Thyroid gland (tissue), 4 donors: ENCODE measurements around the gene SH3RF3. TPM values are rescaled to one million over a fixed set of nuclear protein-coding genes. Genes with fewer than 3 reads are reported as not detected.
A peak's percentile ranks its signal among the peaks of the same experiment; 100 is the strongest.

Source experiments
- DNase-seq, 2 donors: peaks; one replicate each; pipeline ENCODE4 v3.0.0-alpha.2; 2019
- H3K27ac ChIP-seq, 3 donors: fragments of 200-600 bp; sonication (generic); 1 replicate in 2 of 3; 2 replicates in 1 of 3; pipeline ENCODE4 v1.5.1; 2016 to 2019; ENCODE audit warnings: mild to moderate bottlenecking in 1 of 3, moderate library complexity in 1 of 3
- H3K27me3 ChIP-seq: fragments of 200-600 bp; sonication (generic); one replicate; pipeline ENCODE4 v1.5.1; 2019
- H3K36me3 ChIP-seq, 2 donors: fragments of 200-600 bp; sonication (generic); one replicate each; pipeline ENCODE4 v1.5.1; 2016 to 2019
- H3K4me1 ChIP-seq, 2 donors: fragments of 200-600 bp; sonication (generic); one replicate each; pipeline ENCODE4 v1.5.1; 2017 to 2019
- H3K4me3 ChIP-seq, 3 donors: fragments of 200-600 bp; sonication (generic); replicated peaks in 1 of 3; 1 replicate in 2 of 3; 2 replicates in 1 of 3; pipeline ENCODE4 v1.5.1; 2016; ENCODE audit warnings: mild to moderate bottlenecking in 1 of 3
- H3K9me3 ChIP-seq: fragments of 200-600 bp; sonication (generic); one replicate; pipeline ENCODE4 v1.5.1; 2017
- CTCF ChIP-seq, 6 experiments: fragments of 200-600 bp in 3 of 6; fragments of 450-650 bp in 3 of 6; sonication (generic) in 3 of 6; IDR thresholded peaks; one replicate each; pipeline ENCODE4 v1.5.1; 2016 to 2019; ENCODE audit warnings: antibody characterized with exemption in 6 of 6, mild to moderate bottlenecking in 2 of 6, inconsistent platforms in 1 of 6, moderate library complexity in 1 of 6
- POLR2A ChIP-seq, 2 donors: fragments of 450-650 bp; IDR thresholded peaks; one replicate each; pipeline ENCODE4 v1.6.1; 2017; ENCODE audit warnings: antibody characterized with exemption in 2 of 2, mild to moderate bottlenecking in 2 of 2, moderate library complexity in 1 of 2
- WGBS, 2 donors: methylation state at CpG; one replicate each; pipeline ENCODE4 v1.1.5; 2017; 5-methylcytosine and 5-hydroxymethylcytosine counted together
- intact Hi-C: fragments of 100-400 bp; cut with DNase I; formaldehyde crosslinking; loops from one replicate; pipeline ENCODE4 v1.15.1; 2023
- total RNA-seq, 4 donors: library from RNA; depleted of rRNA; stranded (reverse); fragments of >200 nt; gene quantifications; one replicate each; pipeline ENCODE4 v1.2.3, GENCODE V29; 2016

Gene SH3RF3
- total RNA-seq, 4 donors from 2014 or later, result 2.1 to 7.4 (median 2.8) TPM

GRCh38 chr2:109133746-109134145 is 4.7 kb downstream of the SH3RF3 start:
- Histone ChIP-seq H3K36me3 (no peaks in the 10 kb centered on the region), H3K4me3 (no peak overlapping the region), H3K9me3 (no peaks in the 10 kb centered on the region), H3K27me3 (no peaks in the 10 kb centered on the region), H3K27ac (no peak overlapping the region), H3K4me1 (peaks cover 0 to 14% of the 10 kb centered on the region in 2 donors)
- DNase-seq, result no peak
- WGBS, 2 donors, result 98 to 100% methylated on average over 3 of the region's 3 CpGs
- intact Hi-C loops, result no loop called here
- TF ChIP-seq POLR2A (IDR thresholded peaks at IDR 0.05), result no peak
- TF ChIP-seq CTCF (IDR thresholded peaks at IDR 0.05), result no peak

GRCh38 chr2:109134741-109135358 is 5.8 kb downstream of the SH3RF3 start:
- Histone ChIP-seq H3K9me3 (no peaks in the 10 kb centered on the region), H3K4me1 (peaks cover 0 to 6% of the 10 kb centered on the region in 2 donors), H3K36me3 (no peaks in the 10 kb centered on the region), H3K27me3 (no peaks in the 10 kb centered on the region), H3K27ac (no peak overlapping the region), H3K4me3 (no peak overlapping the region)
- WGBS, 2 donors, result 89 to 97% methylated on average over 8 of the region's 8 CpGs
- intact Hi-C loops, result no loop called here
- DNase-seq, result no peak
- TF ChIP-seq POLR2A (IDR thresholded peaks at IDR 0.05), result no peak
- TF ChIP-seq CTCF (IDR thresholded peaks at IDR 0.05), result no peak

- Histone ChIP-seq H3K27ac (no peak overlapping the region), H3K4me1 (peaks cover 0 to 6% of the 10 kb centered on the region in 2 donors), H3K27me3 (no peaks in the 10 kb centered on the region), H3K4me3 (no peak overlapping the region), H3K9me3 (no peaks in the 10 kb centered on the region), H3K36me3 (no peaks in the 10 kb centered on the region)
- intact Hi-C loops, result no loop called here
- DNase-seq, result peak; percentile 17 to 32
- 54 to 57% methylated on average over 17 of the region's 17 CpGs for WGBS, 2 donors
- no peak for TF ChIP-seq POLR2A (IDR thresholded peaks at IDR 0.05)
- TF ChIP-seq CTCF (IDR thresholded peaks at IDR 0.05), result no peak
Observed at GRCh38 chr2:109135359-109136197, 6.6 kb downstream of the SH3RF3 start.

- WGBS, 2 donors, result 89 to 95% methylated on average over 7 of the region's 7 CpGs
- Histone ChIP-seq H3K4me3 (no peak overlapping the region), H3K27ac (no peak overlapping the region), H3K9me3 (no peaks in the 10 kb centered on the region), H3K4me1 (peaks cover 0 to 6% of the 10 kb centered on the region in 2 donors), H3K36me3 (no peaks in the 10 kb centered on the region), H3K27me3 (no peaks in the 10 kb centered on the region)
- DNase-seq, result no peak
- intact Hi-C loops, result no loop called here
- TF ChIP-seq CTCF (IDR thresholded peaks at IDR 0.05) (no peak), POLR2A (IDR thresholded peaks at IDR 0.05) (no peak)
Observed at GRCh38 chr2:109136542-109136941, 7.5 kb downstream of the SH3RF3 start.

GRCh38 chr2:109137616-109138015 is 8.6 kb downstream of the SH3RF3 start:
- H3K4me3 ChIP-seq, result no peak overlapping the region
- H3K27me3 ChIP-seq, result no peaks in the 10 kb centered on the region
- no peak for DNase-seq
- H3K9me3 ChIP-seq, result no peaks in the 10 kb centered on the region
- H3K4me1 ChIP-seq, result peaks cover 0 to 6% of the 10 kb centered on the region in 2 donors
- 71 to 93% methylated on average over 5 to 6 of the region's 6 CpGs for WGBS, 2 donors
- no peak for TF ChIP-seq POLR2A (IDR thresholded peaks at IDR 0.05)
- no peak for TF ChIP-seq CTCF (IDR thresholded peaks at IDR 0.05)
- H3K27ac ChIP-seq, result no peak overlapping the region
- intact Hi-C loops, result no loop called here
- no peaks in the 10 kb centered on the region for H3K36me3 ChIP-seq
